ENCODE data around the gene DNM3. TPM values are rescaled to one million over a fixed set of nuclear protein-coding genes. Genes with fewer than 3 reads are reported as not detected.

DNM3 gene
- total RNA-seq, 2 donors from 2014 or later = 3.2 to 22.5 TPM

DNA sequence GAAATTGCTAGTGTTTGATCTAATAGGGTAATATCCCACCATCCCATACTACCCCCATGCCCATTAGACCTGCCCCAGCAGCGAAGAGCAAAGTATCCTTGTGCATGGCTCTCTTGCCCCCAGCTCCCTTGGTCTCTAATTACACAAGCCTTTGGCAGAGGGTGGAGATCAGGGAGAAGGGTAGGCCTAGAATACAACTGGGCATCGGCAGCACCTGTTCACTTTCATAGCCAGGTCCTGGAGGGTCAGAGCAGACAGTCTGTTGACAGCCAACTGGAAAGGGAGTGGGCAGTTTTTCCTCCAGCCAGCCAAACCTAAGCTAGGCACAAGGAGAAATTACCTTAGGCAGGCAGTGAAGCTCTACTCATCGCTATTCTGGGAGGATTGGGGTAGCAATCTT, 605.2 kb downstream of the DNM3 start:
- ATAC-seq (no peak), DNase-seq (no peak)
- H3K27me3 Mint-ChIP-seq = no peaks in the 10 kb centered on the region
- peak overlapping the region; percentile 3 for H3K27ac Mint-ChIP-seq
- H3K36me3 Mint-ChIP-seq (ENCODE audit: low read depth) = peaks cover 5% of the 10 kb centered on the region
- H3K4me1 Mint-ChIP-seq = peaks cover 41% of the 10 kb centered on the region
- H3K9me3 ChIP-seq (ENCODE audit: control insufficient read depth, low read length, poor library complexity, severe bottlenecking) = no peaks in the 10 kb centered on the region
- H3K4me3 Mint-ChIP-seq = no peak overlapping the region

GRCh38 chr1:172447641-172448040, 606.3 kb downstream of the DNM3 start:
- Mint-ChIP-seq H3K27me3 (no peaks in the 10 kb centered on the region), H3K36me3 (ENCODE audit: low read depth) (peaks cover 2% of the 10 kb centered on the region), H3K27ac (no peak overlapping the region), H3K4me1 (peaks cover 33% of the 10 kb centered on the region), H3K4me3 (no peak overlapping the region)
- no peaks in the 10 kb centered on the region for H3K9me3 ChIP-seq (ENCODE audit: control insufficient read depth, low read length, poor library complexity, severe bottlenecking)
- DNase-seq (no peak), ATAC-seq (no peak)

GRCh38 chr1:172448995-172449584, 607.8 kb downstream of the DNM3 start:
- H3K4me3 Mint-ChIP-seq = no peak overlapping the region
- H3K36me3 Mint-ChIP-seq (ENCODE audit: low read depth) = peaks cover 2% of the 10 kb centered on the region
- peak overlapping the region; percentile 83 for H3K27ac Mint-ChIP-seq
- H3K27me3 Mint-ChIP-seq = peaks cover under 1% of the 10 kb centered on the region
- H3K4me1 Mint-ChIP-seq = peaks cover 33% of the 10 kb centered on the region
- H3K9me3 ChIP-seq (ENCODE audit: control insufficient read depth, low read length, poor library complexity, severe bottlenecking) = no peaks in the 10 kb centered on the region
- no peak for ATAC-seq
- DNase-seq = no peak

GRCh38 chr1:172449585-172450523, 608.6 kb downstream of the DNM3 start:
- Mint-ChIP-seq H3K4me3 (peak overlapping the region; percentile 72), H3K27ac (peak overlapping the region; percentile 83), H3K36me3 (ENCODE audit: low read depth) (peaks cover 2% of the 10 kb centered on the region), H3K27me3 (peaks cover 9% of the 10 kb centered on the region), H3K4me1 (peaks cover 29% of the 10 kb centered on the region)
- no peaks in the 10 kb centered on the region for H3K9me3 ChIP-seq (ENCODE audit: control insufficient read depth, low read length, poor library complexity, severe bottlenecking)
- DNase-seq (peak in 1 of 3 donors; percentile 24), ATAC-seq (peak; percentile 89)

DNA sequence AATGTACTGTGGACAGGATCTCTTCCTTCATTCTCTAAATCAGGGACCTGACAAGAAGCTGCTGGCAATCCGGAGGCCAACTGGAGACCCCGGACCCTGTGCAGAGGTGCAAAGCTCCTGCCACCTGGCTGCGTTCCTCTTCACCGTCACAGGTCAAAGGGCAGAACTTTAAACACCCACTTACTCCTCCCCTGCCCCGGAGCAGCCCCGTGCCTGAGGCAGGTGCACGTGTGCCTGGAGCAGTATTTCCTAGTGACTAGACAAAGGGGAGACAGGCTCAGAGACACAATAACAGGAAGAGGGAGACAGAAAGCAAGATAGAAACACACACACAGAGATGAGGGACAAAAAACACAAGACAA, 609.2 kb downstream of the DNM3 start:
- Mint-ChIP-seq H3K27me3 (peaks cover 15% of the 10 kb centered on the region), H3K4me1 (peaks cover 26% of the 10 kb centered on the region), H3K27ac (peak overlapping the region; percentile 53), H3K4me3 (peak overlapping the region; percentile 72), H3K36me3 (ENCODE audit: low read depth) (peaks cover 2% of the 10 kb centered on the region)
- no peak for DNase-seq
- H3K9me3 ChIP-seq (ENCODE audit: control insufficient read depth, low read length, poor library complexity, severe bottlenecking) = no peaks in the 10 kb centered on the region
- ATAC-seq = peak; percentile 58

DNA sequence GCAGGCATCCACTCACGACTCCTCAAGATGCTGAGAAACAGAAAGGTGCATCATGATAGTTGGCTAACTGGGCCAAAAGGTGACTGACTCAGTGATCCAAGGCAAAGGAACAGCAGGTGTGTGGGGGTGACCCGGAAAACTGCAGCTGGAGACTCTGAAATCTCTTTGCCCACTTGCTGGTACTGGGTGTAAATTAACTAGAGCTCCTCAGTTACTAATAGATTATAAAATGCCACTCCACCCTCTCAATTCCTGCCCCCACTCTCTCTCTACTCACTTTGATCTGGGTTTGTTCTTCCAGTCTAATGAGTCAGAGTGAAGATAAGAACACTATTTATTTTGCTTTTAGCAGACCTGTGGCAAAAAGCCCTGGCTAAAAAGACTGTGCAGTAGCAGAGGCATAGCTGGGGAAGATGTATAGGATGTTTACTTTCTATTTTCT, 609.7 kb downstream of the DNM3 start:
- peak overlapping the region; percentile 53 for H3K27ac Mint-ChIP-seq
- peaks cover 2% of the 10 kb centered on the region for H3K36me3 Mint-ChIP-seq (ENCODE audit: low read depth)
- peaks cover 25% of the 10 kb centered on the region for H3K4me1 Mint-ChIP-seq
- no peaks in the 10 kb centered on the region for H3K9me3 ChIP-seq (ENCODE audit: control insufficient read depth, low read length, poor library complexity, severe bottlenecking)
- peaks cover 17% of the 10 kb centered on the region for H3K27me3 Mint-ChIP-seq
- ATAC-seq (peak; percentile 48), DNase-seq (no peak)
- peak overlapping the region; percentile 72 for H3K4me3 Mint-ChIP-seq

- Mint-ChIP-seq H3K36me3 (ENCODE audit: low read depth) (peaks cover 7% of the 10 kb centered on the region), H3K4me3 (no peak overlapping the region), H3K4me1 (peaks cover 25% of the 10 kb centered on the region), H3K27ac (no peak overlapping the region), H3K27me3 (peaks cover 28% of the 10 kb centered on the region)
- no peak for ATAC-seq
- no peaks in the 10 kb centered on the region for H3K9me3 ChIP-seq (ENCODE audit: control insufficient read depth, low read length, poor library complexity, severe bottlenecking)
- DNase-seq = no peak
Measured at GRCh38 chr1:172452536-172453152, 611.3 kb downstream of the DNM3 start.

DNA sequence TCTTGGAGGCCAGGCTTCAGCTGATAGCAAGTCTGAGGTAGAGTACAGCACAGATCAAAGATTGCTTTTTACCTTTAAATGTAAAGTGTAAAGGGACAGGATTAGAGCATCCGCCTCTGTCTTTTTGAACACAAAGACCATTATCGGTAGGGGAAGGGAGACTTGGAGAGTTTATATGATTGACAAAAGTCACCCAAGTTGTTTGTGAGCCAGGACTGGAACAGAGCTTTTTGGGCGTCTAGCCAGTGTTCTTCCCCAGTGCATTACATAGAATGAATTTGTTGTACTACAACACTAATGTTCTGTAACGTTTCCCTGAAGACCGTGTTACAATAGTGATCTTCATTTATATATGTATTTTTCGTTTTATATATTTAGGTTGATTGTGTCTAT, 611.9 kb downstream of the DNM3 start:
- Mint-ChIP-seq H3K36me3 (ENCODE audit: low read depth) (peaks cover 7% of the 10 kb centered on the region), H3K4me1 (peaks cover 25% of the 10 kb centered on the region), H3K4me3 (no peak overlapping the region), H3K27ac (no peak overlapping the region), H3K27me3 (peaks cover 33% of the 10 kb centered on the region)
- no peak for DNase-seq
- no peak for ATAC-seq
- H3K9me3 ChIP-seq (ENCODE audit: control insufficient read depth, low read length, poor library complexity, severe bottlenecking) = no peaks in the 10 kb centered on the region

DNA sequence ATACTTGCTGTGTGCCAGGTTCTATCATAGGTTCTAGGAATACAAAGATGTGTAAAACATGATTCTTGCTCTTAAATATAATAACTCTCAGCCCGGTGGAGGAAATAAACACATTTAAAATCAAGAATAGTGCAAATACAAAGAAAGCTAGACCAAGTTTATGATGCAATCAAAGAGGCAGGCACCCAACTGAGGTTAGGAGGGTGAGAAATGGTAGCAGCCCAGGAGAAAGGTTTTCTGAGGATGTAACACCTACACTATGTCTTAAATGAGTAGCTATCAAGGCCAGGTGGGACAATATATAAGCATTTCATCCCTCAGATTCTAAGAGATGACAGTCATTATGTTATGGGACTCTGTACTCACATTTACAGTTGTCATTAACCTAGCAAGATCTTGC, 612.3 kb downstream of the DNM3 start:
- Mint-ChIP-seq H3K27me3 (peaks cover 33% of the 10 kb centered on the region), H3K36me3 (ENCODE audit: low read depth) (peaks cover 7% of the 10 kb centered on the region), H3K27ac (no peak overlapping the region), H3K4me3 (no peak overlapping the region), H3K4me1 (peaks cover 25% of the 10 kb centered on the region)
- ATAC-seq (no peak), DNase-seq (no peak)
- H3K9me3 ChIP-seq (ENCODE audit: control insufficient read depth, low read length, poor library complexity, severe bottlenecking) = no peaks in the 10 kb centered on the region

GRCh38 chr1:172455451-172455850, 614.2 kb downstream of the DNM3 start:
- H3K4me1 Mint-ChIP-seq = peaks cover 12% of the 10 kb centered on the region
- peaks cover 4% of the 10 kb centered on the region for H3K36me3 Mint-ChIP-seq (ENCODE audit: low read depth)
- DNase-seq (no peak), ATAC-seq (no peak)
- H3K27ac Mint-ChIP-seq = no peak overlapping the region
- no peaks in the 10 kb centered on the region for H3K9me3 ChIP-seq (ENCODE audit: control insufficient read depth, low read length, poor library complexity, severe bottlenecking)
- H3K27me3 Mint-ChIP-seq = peaks cover 38% of the 10 kb centered on the region
- H3K4me3 Mint-ChIP-seq = no peak overlapping the region

DNA sequence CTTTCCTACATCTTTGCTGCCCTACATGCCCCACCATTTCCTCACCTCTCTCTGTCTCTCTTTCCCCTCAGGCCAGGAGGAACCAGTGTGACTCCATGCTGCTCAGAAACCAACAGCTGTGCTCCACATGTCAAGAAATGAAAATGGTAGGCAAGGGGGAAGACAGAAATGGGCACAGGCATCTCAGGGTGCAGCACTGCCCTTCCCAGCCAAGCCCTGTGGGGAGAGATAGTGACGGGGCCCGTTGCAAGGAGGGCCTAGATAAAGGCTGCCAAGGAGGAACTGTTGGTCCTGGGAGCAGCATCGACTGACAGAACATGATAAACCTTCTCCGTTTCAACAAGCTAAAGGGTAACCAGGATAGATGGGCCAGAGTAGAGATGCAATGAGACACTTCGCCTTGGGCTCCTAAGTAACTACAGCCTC, 615.1 kb downstream of the DNM3 start:
- H3K4me1 Mint-ChIP-seq = peaks cover 5% of the 10 kb centered on the region
- peaks cover 4% of the 10 kb centered on the region for H3K36me3 Mint-ChIP-seq (ENCODE audit: low read depth)
- no peaks in the 10 kb centered on the region for H3K9me3 ChIP-seq (ENCODE audit: control insufficient read depth, low read length, poor library complexity, severe bottlenecking)
- ATAC-seq (no peak), DNase-seq (no peak)
- no peak overlapping the region for H3K27ac Mint-ChIP-seq
- H3K27me3 Mint-ChIP-seq = peaks cover 38% of the 10 kb centered on the region
- no peak overlapping the region for H3K4me3 Mint-ChIP-seq

DNA sequence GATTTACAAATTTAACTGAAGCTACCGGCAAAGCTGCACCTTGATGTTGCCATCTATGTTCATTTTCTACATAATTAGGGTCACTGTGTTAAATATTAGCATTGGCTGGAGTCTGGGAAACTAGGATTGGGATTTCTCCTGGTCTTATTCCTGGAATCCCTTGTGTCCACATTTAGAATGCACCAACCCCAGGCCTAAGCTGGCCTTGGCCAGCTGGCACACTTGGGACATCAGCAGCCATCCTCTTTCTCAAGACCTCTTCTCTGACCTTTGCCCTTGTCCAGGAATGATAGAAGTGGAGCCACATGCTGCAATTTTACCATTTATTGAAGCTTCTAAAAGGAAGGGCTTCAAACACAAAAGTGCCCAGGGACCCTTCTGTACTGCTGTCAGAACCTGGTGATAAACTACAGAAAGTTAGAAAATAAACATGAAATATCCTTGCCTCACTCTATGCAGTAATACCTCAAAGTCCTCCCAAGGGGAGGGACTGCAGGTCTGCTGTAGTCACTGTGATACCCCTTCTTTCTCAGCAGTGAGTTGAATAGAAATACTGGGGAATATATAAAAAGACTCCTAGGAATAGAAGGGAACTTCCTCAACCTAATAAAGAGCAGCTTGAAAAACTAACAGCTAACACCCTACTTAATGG, 616.3 kb downstream of the DNM3 start:
- Mint-ChIP-seq H3K27ac (no peak overlapping the region), H3K36me3 (ENCODE audit: low read depth) (peaks cover 4% of the 10 kb centered on the region), H3K27me3 (peaks cover 38% of the 10 kb centered on the region)

GRCh38 chr1:172460177-172460576, 618.9 kb downstream of the DNM3 start:
- no peaks in the 10 kb centered on the region for H3K9me3 ChIP-seq (ENCODE audit: control insufficient read depth, low read length, poor library complexity, severe bottlenecking)
- no peak for DNase-seq
- H3K4me1 Mint-ChIP-seq = no peaks in the 10 kb centered on the region
- peaks cover 26% of the 10 kb centered on the region for H3K27me3 Mint-ChIP-seq
- no peak overlapping the region for H3K4me3 Mint-ChIP-seq
- peaks cover 4% of the 10 kb centered on the region for H3K36me3 Mint-ChIP-seq (ENCODE audit: low read depth)
- H3K27ac Mint-ChIP-seq = no peak overlapping the region
- ATAC-seq = no peak

More for the DNA sequence above, 616.3 kb downstream of the DNM3 start:
- no peaks in the 10 kb centered on the region for H3K9me3 ChIP-seq (ENCODE audit: control insufficient read depth, low read length, poor library complexity, severe bottlenecking)
- DNase-seq = no peak
- no peak overlapping the region for H3K4me3 Mint-ChIP-seq
- peaks cover 2% of the 10 kb centered on the region for H3K4me1 Mint-ChIP-seq
- no peak for ATAC-seq
